Measurements from ENCODE around the gene PHEX. TPM values are rescaled to one million over a fixed set of nuclear protein-coding genes. Genes with fewer than 3 reads are reported as not detected.

PHEX gene
- total RNA-seq, 1 donor from 2014 or later, result 5.3 TPM

DNA sequence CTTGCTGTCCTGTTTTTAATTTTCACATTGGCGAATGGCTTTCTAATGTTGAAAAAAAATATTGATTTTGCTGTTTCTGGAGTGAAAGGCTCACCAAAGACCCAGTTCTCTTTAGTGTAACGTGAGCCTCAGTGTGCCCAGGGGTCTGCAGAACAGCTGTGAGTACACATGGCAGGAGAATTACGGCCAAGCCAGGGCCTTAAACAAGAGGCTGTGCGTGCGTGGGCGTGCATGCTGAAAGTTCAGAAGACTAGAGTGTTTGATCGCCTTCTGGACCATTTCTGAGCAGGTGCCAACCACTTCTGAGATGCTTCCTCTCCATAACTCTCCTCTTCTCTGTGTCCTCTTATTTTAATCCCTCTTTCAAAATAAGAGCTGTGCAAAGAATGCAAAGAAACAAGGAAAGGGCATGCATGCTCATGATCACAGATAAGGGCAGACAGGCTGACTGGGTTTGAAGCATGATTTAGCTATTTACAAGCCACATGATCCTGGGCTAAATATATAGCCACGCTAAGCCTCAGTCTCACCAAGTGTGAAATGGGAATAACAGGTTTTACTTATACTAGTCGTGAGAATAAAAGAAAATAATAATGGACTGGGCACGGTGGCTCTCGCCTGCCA, 9.9 kb downstream of the PHEX start:
- TF ChIP-seq CTCF (IDR thresholded peaks at IDR 0.05; ENCODE audit: insufficient read depth, low read length, severe bottlenecking), result no peak
- DNase-seq (ENCODE audit: low read depth) (no peak), FAIRE-seq (no peak)
- no peaks in the 10 kb centered on the region for H3K27me3 ChIP-seq (ENCODE audit: control insufficient read depth, insufficient read depth, low read length)
- H3K36me3 ChIP-seq (ENCODE audit: control insufficient read depth, insufficient read depth, low read length), result no peaks in the 10 kb centered on the region
- no peak overlapping the region for H3K4me3 ChIP-seq (ENCODE audit: low read depth, low read length)

DNA sequence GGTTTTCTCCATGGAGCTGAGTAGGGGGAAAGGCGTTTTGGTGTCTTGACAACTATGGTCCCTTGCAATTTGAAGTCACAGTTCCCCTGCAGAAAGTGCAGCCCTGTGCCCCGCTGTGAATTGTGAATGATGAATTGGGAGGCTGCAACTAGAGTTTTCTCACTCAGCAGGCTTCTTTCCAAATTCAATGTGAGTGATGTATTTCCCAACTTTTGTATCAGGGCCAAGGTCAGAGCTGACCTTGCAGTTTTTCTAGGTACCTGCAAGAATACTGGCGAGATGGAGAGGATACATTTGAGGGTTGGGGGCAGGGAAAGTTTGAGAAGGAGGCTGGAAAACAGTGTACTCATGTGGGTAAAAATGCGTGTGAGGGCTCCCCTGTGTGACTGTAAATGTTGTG, 11.7 kb downstream of the PHEX start:
- no peak for TF ChIP-seq CTCF (IDR thresholded peaks at IDR 0.05; ENCODE audit: insufficient read depth, low read length, severe bottlenecking)
- Histone ChIP-seq H3K4me3 (ENCODE audit: low read depth, low read length) (no peak overlapping the region), H3K36me3 (ENCODE audit: control insufficient read depth, insufficient read depth, low read length) (no peaks in the 10 kb centered on the region), H3K27me3 (ENCODE audit: control insufficient read depth, insufficient read depth, low read length) (no peaks in the 10 kb centered on the region)
- FAIRE-seq (no peak), DNase-seq (ENCODE audit: low read depth) (no peak)

DNA sequence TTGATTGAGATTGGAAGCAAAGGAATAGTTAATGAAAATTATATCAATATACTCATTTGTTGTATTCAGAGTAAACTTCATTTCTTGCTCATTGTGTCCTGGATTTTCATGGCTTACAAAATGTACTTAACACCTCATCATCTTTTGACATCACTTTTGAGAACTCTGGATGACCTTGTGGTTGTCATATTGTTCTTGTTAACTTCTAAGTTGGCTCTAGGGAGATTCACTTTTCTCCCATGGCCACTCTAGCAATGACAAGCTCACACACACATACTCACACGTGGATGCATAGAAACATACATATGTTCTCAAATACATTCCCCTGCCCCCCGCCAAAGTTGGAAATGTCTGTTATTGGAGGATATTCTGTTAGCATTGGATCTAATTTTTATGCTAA, 15.3 kb downstream of the PHEX start:
- FAIRE-seq, result no peak
- Histone ChIP-seq H3K4me3 (ENCODE audit: low read depth, low read length) (no peak overlapping the region), H3K36me3 (ENCODE audit: control insufficient read depth, insufficient read depth, low read length) (no peaks in the 10 kb centered on the region), H3K27me3 (ENCODE audit: control insufficient read depth, insufficient read depth, low read length) (no peaks in the 10 kb centered on the region)
- no peak for DNase-seq (ENCODE audit: low read depth)
- TF ChIP-seq CTCF (IDR thresholded peaks at IDR 0.05; ENCODE audit: insufficient read depth, low read length, severe bottlenecking), result no peak

- H3K4me3 ChIP-seq (ENCODE audit: low read depth, low read length), result no peak overlapping the region
- no peak for TF ChIP-seq CTCF (IDR thresholded peaks at IDR 0.05; ENCODE audit: insufficient read depth, low read length, severe bottlenecking)
- FAIRE-seq, result no peak
- H3K27me3 ChIP-seq (ENCODE audit: control insufficient read depth, insufficient read depth, low read length), result no peaks in the 10 kb centered on the region
- no peaks in the 10 kb centered on the region for H3K36me3 ChIP-seq (ENCODE audit: control insufficient read depth, insufficient read depth, low read length)
- DNase-seq (ENCODE audit: low read depth), result peak; percentile 7
Measured at GRCh38 chrX:22053481-22053880, 21.4 kb downstream of the PHEX start.

- DNase-seq (ENCODE audit: low read depth), result no peak
- no peak for FAIRE-seq
- Histone ChIP-seq H3K27me3 (ENCODE audit: control insufficient read depth, insufficient read depth, low read length) (no peaks in the 10 kb centered on the region), H3K4me3 (ENCODE audit: low read depth, low read length) (no peak overlapping the region), H3K36me3 (ENCODE audit: control insufficient read depth, insufficient read depth, low read length) (no peaks in the 10 kb centered on the region)
- no peak for TF ChIP-seq CTCF (IDR thresholded peaks at IDR 0.05; ENCODE audit: insufficient read depth, low read length, severe bottlenecking)
Measured at GRCh38 chrX:22056235-22056634, 24.1 kb downstream of the PHEX start.

DNA sequence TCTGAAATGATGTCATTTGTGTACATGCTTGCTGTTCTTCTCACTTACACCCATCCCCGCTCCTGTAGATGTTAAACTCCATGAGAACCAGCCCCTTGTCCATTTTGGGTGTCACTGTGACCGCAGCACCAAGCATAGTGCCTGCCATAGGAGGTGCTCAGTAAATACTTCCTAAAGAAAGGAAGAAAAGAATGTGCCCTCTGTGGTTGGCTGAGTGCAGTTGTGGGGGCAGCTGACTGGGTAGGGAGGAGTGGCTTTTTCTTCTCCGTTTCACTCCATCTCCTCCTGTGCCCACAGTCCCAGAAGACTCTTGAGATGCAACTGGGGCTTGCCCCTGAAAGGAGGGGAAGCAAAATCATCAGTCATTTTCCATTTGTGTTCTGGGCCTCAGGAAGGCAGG, 25.5 kb downstream of the PHEX start:
- no peak for TF ChIP-seq CTCF (IDR thresholded peaks at IDR 0.05; ENCODE audit: insufficient read depth, low read length, severe bottlenecking)
- H3K4me3 ChIP-seq (ENCODE audit: low read depth, low read length), result no peak overlapping the region
- H3K36me3 ChIP-seq (ENCODE audit: control insufficient read depth, insufficient read depth, low read length), result no peaks in the 10 kb centered on the region
- H3K27me3 ChIP-seq (ENCODE audit: control insufficient read depth, insufficient read depth, low read length), result no peaks in the 10 kb centered on the region
- FAIRE-seq (no peak), DNase-seq (ENCODE audit: low read depth) (no peak)
